Parathyroid adenoma (tissue), 2 donors: Measurements from ENCODE around the gene CGN.

ENCODE experiments used
- H2AFZ ChIP-seq: fragments of 300-600 bp; sonication (generic); one replicate; pipeline ENCODE4 v1.7.0; 2017; ENCODE audit warnings: antibody characterized with exemption, mild to moderate bottlenecking
- H3K27ac ChIP-seq: fragments of 300-600 bp; sonication (generic); one replicate; pipeline ENCODE4 v1.7.0; 2017
- H3K27me3 ChIP-seq: fragments of 300-600 bp; sonication (generic); one replicate; pipeline ENCODE4 v1.7.0; 2017; ENCODE audit warnings: low read length; ENCODE audit not compliant: control insufficient read depth, insufficient read depth
- H3K36me3 ChIP-seq: fragments of 300-600 bp; sonication (generic); one replicate; pipeline ENCODE4 v1.7.0; 2017; ENCODE audit warnings: low read length; ENCODE audit not compliant: control insufficient read depth, insufficient read depth
- H3K4me1 ChIP-seq: fragments of 300-600 bp; sonication (generic); one replicate; pipeline ENCODE4 v1.7.0; 2017; ENCODE audit warnings: control low read depth
- H3K4me2 ChIP-seq: fragments of 300-600 bp; sonication (generic); one replicate; pipeline ENCODE4 v1.7.0; 2017; ENCODE audit warnings: low read length
- H3K4me3 ChIP-seq: fragments of 300-600 bp; sonication (generic); one replicate; pipeline ENCODE4 v1.7.0; 2017; ENCODE audit warnings: low read depth, low read length
- H3K79me2 ChIP-seq: fragments of 300-600 bp; sonication (generic); one replicate; pipeline ENCODE4 v1.7.0; 2017; ENCODE audit warnings: control low read depth
- H3K9ac ChIP-seq: fragments of 300-600 bp; sonication (generic); one replicate; pipeline ENCODE4 v1.7.0; 2017; ENCODE audit warnings: mild to moderate bottlenecking
- H3K9me3 ChIP-seq: fragments of 300-600 bp; sonication (generic); one replicate; pipeline ENCODE4 v1.7.0; 2017; ENCODE audit warnings: low read length; ENCODE audit not compliant: control insufficient read depth
- CTCF ChIP-seq: fragments of 300-600 bp; sonication (generic); IDR thresholded peaks from one replicate; pipeline ENCODE4 v1.7.0; 2017; ENCODE audit warnings: antibody characterized with exemption, mild to moderate bottlenecking
- donor health status: primary hyperparathyroidism.

CGN gene

GRCh38 chr1:151499365-151499764 lies 11.8 kb upstream of the CGN start:
- no peak overlapping the region for H3K9ac ChIP-seq
- H3K36me3 ChIP-seq = no peaks in the 10 kb centered on the region
- H3K4me1 ChIP-seq = peaks cover 16% of the 10 kb centered on the region
- no peak overlapping the region for H3K4me3 ChIP-seq
- no peaks in the 10 kb centered on the region for H3K9me3 ChIP-seq
- no peak overlapping the region for H3K27ac ChIP-seq
- no peaks in the 10 kb centered on the region for H3K79me2 ChIP-seq
- no peak overlapping the region for H2AFZ ChIP-seq
- no peak for TF ChIP-seq CTCF
- no peaks in the 10 kb centered on the region for H3K27me3 ChIP-seq
- H3K4me2 ChIP-seq = no peak overlapping the region

GRCh38 chr1:151499930-151500329 lies 11.3 kb upstream of the CGN start:
- H3K4me2 ChIP-seq = no peak overlapping the region
- no peak overlapping the region for H2AFZ ChIP-seq
- TF ChIP-seq CTCF = no peak
- H3K9me3 ChIP-seq = no peaks in the 10 kb centered on the region
- H3K9ac ChIP-seq = no peak overlapping the region
- H3K4me1 ChIP-seq = peaks cover 16% of the 10 kb centered on the region
- no peak overlapping the region for H3K4me3 ChIP-seq
- no peaks in the 10 kb centered on the region for H3K27me3 ChIP-seq
- H3K27ac ChIP-seq = no peak overlapping the region
- H3K79me2 ChIP-seq = no peaks in the 10 kb centered on the region
- H3K36me3 ChIP-seq = no peaks in the 10 kb centered on the region

DNA sequence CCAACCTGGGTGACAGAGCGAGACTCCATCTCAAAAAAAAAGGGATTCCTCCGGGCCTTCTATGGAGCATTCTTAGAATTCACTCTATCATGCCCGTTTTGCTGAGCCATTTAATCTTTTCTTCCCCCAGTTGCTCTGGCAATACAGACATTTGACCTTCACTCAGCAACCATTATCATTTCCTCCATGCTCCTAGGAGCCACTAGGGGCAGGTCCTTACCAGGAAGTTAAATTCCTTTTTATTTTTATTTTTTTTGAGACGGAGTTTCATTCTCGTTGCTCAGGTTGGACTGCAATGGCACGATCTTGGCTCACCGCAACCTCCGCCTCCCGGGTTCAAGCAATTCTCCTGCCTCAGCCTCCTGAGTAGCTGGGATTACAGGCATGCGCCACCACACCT lies 9.7 kb upstream of the CGN start:
- Histone ChIP-seq H3K9me3 (no peaks in the 10 kb centered on the region), H3K9ac (no peak overlapping the region), H3K27ac (peak overlapping the region; percentile 90), H3K36me3 (no peaks in the 10 kb centered on the region), H3K4me3 (no peak overlapping the region), H3K4me1 (peaks cover 16% of the 10 kb centered on the region), H3K27me3 (no peaks in the 10 kb centered on the region), H3K4me2 (peak overlapping the region; percentile 9), H3K79me2 (no peaks in the 10 kb centered on the region), H2AFZ (no peak overlapping the region)
- TF ChIP-seq CTCF = peak; percentile 20

GRCh38 chr1:151502035-151502700 lies 9.0 kb upstream of the CGN start:
- H3K36me3 ChIP-seq = no peaks in the 10 kb centered on the region
- H3K79me2 ChIP-seq = no peaks in the 10 kb centered on the region
- TF ChIP-seq CTCF = no peak
- H3K27me3 ChIP-seq = no peaks in the 10 kb centered on the region
- no peak overlapping the region for H3K4me3 ChIP-seq
- peaks cover 16% of the 10 kb centered on the region for H3K4me1 ChIP-seq
- H3K4me2 ChIP-seq = peak overlapping the region; percentile 38
- no peak overlapping the region for H3K9ac ChIP-seq
- H3K27ac ChIP-seq = peak overlapping the region; percentile 90
- peak overlapping the region; percentile 78 for H2AFZ ChIP-seq
- H3K9me3 ChIP-seq = no peaks in the 10 kb centered on the region
